Head of caudate nucleus (tissue), 42 donors: ENCODE data around the gene TENM3.

ENCODE experiments used
- DNase-seq, 42 donors: peaks; one replicate each; pipeline versions ENCODE4 v3.0.0 to v3.0.0-alpha.2; 2020 to 2021; ENCODE audit warnings: mixed read lengths in 7 of 42
- intact Hi-C: fragments of 100-400 bp; cut with DNase I; formaldehyde crosslinking; loops from one replicate; pipeline ENCODE4 v1.15.0; 2022

TENM3 gene

GRCh38 chr4:182655340-182655739 lies 412.1 kb downstream of the TENM3 start:
- DNase-seq: peak in 3 of 42 donors; percentile 11 to 36 (median 15)
- intact Hi-C loops: no loop called here

GRCh38 chr4:182662551-182662950 lies 419.3 kb downstream of the TENM3 start:
- DNase-seq: no peak
- intact Hi-C loops: no loop called here

GRCh38 chr4:182671231-182671630 lies 428.0 kb downstream of the TENM3 start:
- no peak for DNase-seq
- intact Hi-C loops: no loop called here

- no peak for DNase-seq
- intact Hi-C loops: no loop called here
These were observed 428.5 kb downstream of the TENM3 start for GRCh38 chr4:182671749-182672148.

- no peak for DNase-seq
- intact Hi-C loops: no loop called here
These were observed 435.4 kb downstream of the TENM3 start for GRCh38 chr4:182678590-182678989.

- peak in 2 of 42 donors; percentile 4 to 32 for DNase-seq
- intact Hi-C loops: no loop called here
These were observed 436.3 kb downstream of the TENM3 start for GRCh38 chr4:182679533-182679932.

GRCh38 chr4:182680234-182680653 lies 437.0 kb downstream of the TENM3 start:
- intact Hi-C loops: no loop called here
- DNase-seq: peak in 23 of 42 donors; percentile 4 to 49 (median 19)

GRCh38 chr4:182683661-182684060 lies 440.5 kb downstream of the TENM3 start:
- intact Hi-C loops: no loop called here
- no peak for DNase-seq

GRCh38 chr4:182684796-182685195 lies 441.6 kb downstream of the TENM3 start:
- DNase-seq: no peak
- intact Hi-C loops: no loop called here

GRCh38 chr4:182688081-182688480 lies 444.9 kb downstream of the TENM3 start:
- DNase-seq: no peak
- intact Hi-C loops: no loop called here

- intact Hi-C loops: no loop called here
- no peak for DNase-seq
These were observed 451.3 kb downstream of the TENM3 start for GRCh38 chr4:182694551-182694950.

GRCh38 chr4:182695009-182695408 lies 451.8 kb downstream of the TENM3 start:
- DNase-seq: no peak
- intact Hi-C loops: no loop called here

GRCh38 chr4:182695842-182696241 lies 452.6 kb downstream of the TENM3 start:
- no peak for DNase-seq
- intact Hi-C loops: no loop called here

GRCh38 chr4:182697094-182697493 lies 453.9 kb downstream of the TENM3 start:
- intact Hi-C loops: no loop called here
- no peak for DNase-seq

- DNase-seq: no peak
- intact Hi-C loops: no loop called here
These were observed 455.0 kb downstream of the TENM3 start for GRCh38 chr4:182698212-182698611.

GRCh38 chr4:182699201-182699600 lies 456.0 kb downstream of the TENM3 start:
- no peak for DNase-seq
- intact Hi-C loops: no loop called here

- intact Hi-C loops: no loop called here
- DNase-seq: no peak
These were observed 456.6 kb downstream of the TENM3 start for GRCh38 chr4:182699795-182700194.

- intact Hi-C loops: no loop called here
- DNase-seq: no peak
These were observed 457.4 kb downstream of the TENM3 start for GRCh38 chr4:182700362-182701160.

- no peak for DNase-seq
These were observed 460.9 kb downstream of the TENM3 start for GRCh38 chr4:182704077-182704476.

GRCh38 chr4:182704948-182705347 lies 461.7 kb downstream of the TENM3 start:
- intact Hi-C loops: no loop called here
- no peak for DNase-seq

More at GRCh38 chr4:182704077-182704476, 460.9 kb downstream of the TENM3 start:
- intact Hi-C loops: no loop called here

GRCh38 chr4:182705389-182705788 lies 462.2 kb downstream of the TENM3 start:
- intact Hi-C loops: no loop called here
- DNase-seq: no peak
